ENCODE data around the gene PPDPF.

Gene PPDPF

DNA sequence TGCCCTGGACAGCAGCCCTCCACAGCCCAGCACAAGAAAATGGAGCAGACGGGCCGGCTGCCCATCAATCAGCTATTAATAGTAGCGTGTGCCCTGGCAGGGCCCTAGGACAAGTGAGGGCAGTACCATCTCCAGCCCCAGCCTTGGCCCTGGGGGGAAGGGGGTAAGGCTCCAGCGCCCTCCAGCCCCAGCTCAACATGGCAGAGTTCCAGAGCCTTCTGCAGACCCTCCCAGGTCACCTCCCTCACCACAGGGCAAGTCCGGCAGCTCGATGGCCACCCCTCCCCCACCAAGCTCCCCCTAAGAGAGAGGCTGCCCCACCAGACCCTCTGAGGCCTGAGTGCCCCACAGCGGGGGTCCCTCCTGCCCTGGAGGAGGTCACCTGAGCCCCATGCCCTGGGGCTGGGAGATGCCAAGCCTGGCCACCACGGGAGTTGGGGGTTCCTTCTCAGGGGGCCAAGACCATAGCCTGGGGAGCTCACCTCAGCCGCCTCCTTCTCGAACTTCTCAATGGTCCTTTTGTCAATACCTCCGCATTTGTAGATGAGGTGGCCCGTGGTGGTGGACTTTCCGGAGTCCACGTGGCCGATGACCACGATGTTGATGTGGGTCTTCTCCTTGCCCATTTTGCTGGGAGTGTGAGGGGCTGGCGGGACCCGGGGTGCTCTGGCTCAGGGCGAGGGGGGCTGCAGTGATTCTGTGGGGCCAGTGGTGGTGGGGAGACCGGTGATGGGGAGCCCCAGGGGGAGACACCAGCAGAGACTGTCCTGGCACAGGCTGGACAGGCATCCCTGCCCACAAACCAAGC lies 23.2 kb upstream of the PPDPF start:
- Histone ChIP-seq H3K9ac (ENCODE audit: low read length) (no peak overlapping the region), H3K9me3 (replicated peaks; ENCODE audit: insufficient read depth, low read length) (no peaks in the 10 kb centered on the region), H3K36me3 (replicated peaks; ENCODE audit: insufficient read depth, low read length) (no peaks in the 10 kb centered on the region), H3K4me1 (ENCODE audit: low read length) (peaks cover 5% of the 10 kb centered on the region), H3F3A (ENCODE audit: insufficient read depth, low read length) (no peaks in the 10 kb centered on the region), H2AFZ (ENCODE audit: low read length) (no peak overlapping the region), H3K27ac (ENCODE audit: low read length) (no peak overlapping the region), H3K4me3 (ENCODE audit: low read length) (no peak overlapping the region), H3K27me3 (replicated peaks; ENCODE audit: insufficient read depth, low read length) (peaks cover 51% of the 10 kb centered on the region), H3K9me2 (replicated peaks; ENCODE audit: insufficient read depth, low read length) (no peaks in the 10 kb centered on the region), H4K20me1 (ENCODE audit: insufficient read depth, low read length) (no peaks in the 10 kb centered on the region), H3K79me2 (ENCODE audit: low read length) (no peaks in the 10 kb centered on the region), H3K4me2 (ENCODE audit: low read depth, low read length) (no peak overlapping the region)
- DNase-seq = no peak
- TF ChIP-seq EZH2phosphoT487 (IDR thresholded peaks at IDR 0.05; ENCODE audit: low read length) = no peak

DNA sequence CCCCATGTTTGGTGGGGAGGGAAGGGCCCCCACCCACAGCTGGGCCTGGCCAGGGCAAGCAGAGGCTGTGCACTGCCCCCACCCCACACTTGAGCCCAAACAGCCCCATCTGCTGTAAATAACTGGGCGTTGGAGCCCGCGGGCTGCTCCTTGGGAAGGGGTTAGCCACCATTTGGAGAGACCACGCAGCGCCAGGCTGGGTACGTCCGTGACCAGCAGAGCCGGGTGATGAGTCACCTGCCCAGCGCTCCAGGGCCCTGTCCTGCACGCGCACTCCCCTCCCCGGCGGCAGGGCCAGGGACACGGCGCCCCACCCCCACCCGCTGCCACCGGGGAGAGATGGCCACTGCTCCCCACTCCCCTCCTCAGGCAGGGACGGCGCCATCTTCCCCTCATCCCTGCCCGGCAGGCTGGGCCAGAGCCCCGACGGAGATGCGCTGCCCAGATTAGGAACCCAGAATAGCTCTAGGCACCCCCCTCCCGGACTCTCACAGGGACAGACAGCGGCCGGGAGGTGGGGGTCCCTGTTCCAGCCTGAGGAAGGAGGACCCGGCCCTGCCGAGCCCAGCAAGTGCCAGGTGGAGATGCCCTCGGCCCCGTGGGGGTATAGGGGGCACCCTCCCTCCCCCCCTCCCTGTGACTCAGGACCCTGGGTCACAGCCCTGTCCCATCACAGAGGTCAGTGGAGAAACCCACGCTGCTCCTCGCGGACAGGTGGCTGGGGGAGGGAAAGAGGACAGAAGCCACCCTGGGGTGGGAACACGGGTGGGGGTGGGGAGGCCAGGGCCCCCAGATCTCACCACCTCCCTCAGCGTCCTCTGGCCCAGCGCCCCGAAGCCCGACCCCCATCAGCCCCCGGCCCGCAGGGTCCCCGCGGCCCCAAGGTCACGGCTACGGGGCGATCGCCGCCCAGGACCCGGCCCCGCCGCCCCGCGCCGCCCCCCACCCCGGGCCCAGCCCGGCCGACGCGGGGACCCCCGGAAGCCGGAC lies 22.3 kb upstream of the PPDPF start:
- Histone ChIP-seq H3K27ac (ENCODE audit: low read length) (no peak overlapping the region), H3K9ac (ENCODE audit: low read length) (no peak overlapping the region), H3K4me2 (ENCODE audit: low read depth, low read length) (no peak overlapping the region), H3K9me3 (replicated peaks; ENCODE audit: insufficient read depth, low read length) (no peaks in the 10 kb centered on the region), H3K27me3 (replicated peaks; ENCODE audit: insufficient read depth, low read length) (peaks cover 59% of the 10 kb centered on the region), H3K9me2 (replicated peaks; ENCODE audit: insufficient read depth, low read length) (no peaks in the 10 kb centered on the region), H3K36me3 (replicated peaks; ENCODE audit: insufficient read depth, low read length) (no peaks in the 10 kb centered on the region), H2AFZ (ENCODE audit: low read length) (no peak overlapping the region), H3K4me1 (ENCODE audit: low read length) (peaks cover 8% of the 10 kb centered on the region), H3K79me2 (ENCODE audit: low read length) (no peaks in the 10 kb centered on the region), H3F3A (ENCODE audit: insufficient read depth, low read length) (no peaks in the 10 kb centered on the region), H3K4me3 (ENCODE audit: low read length) (no peak overlapping the region), H4K20me1 (ENCODE audit: insufficient read depth, low read length) (no peaks in the 10 kb centered on the region)
- TF ChIP-seq EZH2 (optimal IDR thresholded peaks at IDR 0.05; ENCODE audit: low read depth, low read length) = no peak
- DNase-seq = no peak

- Histone ChIP-seq H3F3A (ENCODE audit: insufficient read depth, low read length) (no peaks in the 10 kb centered on the region), H2AFZ (ENCODE audit: low read length) (no peak within 1 kb of the TSS), H3K79me2 (ENCODE audit: low read length) (no peaks in the 10 kb centered on the region), H3K4me1 (ENCODE audit: low read length) (peaks cover 8% of the 10 kb centered on the region), H3K9ac (ENCODE audit: low read length) (no peak within 1 kb of the TSS), H3K36me3 (replicated peaks; ENCODE audit: insufficient read depth, low read length) (no peaks in the 10 kb centered on the region), H3K27me3 (replicated peaks; ENCODE audit: insufficient read depth, low read length) (peaks cover 61% of the 10 kb centered on the region), H3K9me3 (replicated peaks; ENCODE audit: insufficient read depth, low read length) (no peaks in the 10 kb centered on the region), H3K27ac (ENCODE audit: low read length) (no peak within 1 kb of the TSS), H3K4me3 (ENCODE audit: low read length) (no peak within 1 kb of the TSS), H3K9me2 (replicated peaks; ENCODE audit: insufficient read depth, low read length) (no peaks in the 10 kb centered on the region), H3K4me2 (ENCODE audit: low read depth, low read length) (no peak within 1 kb of the TSS), H4K20me1 (ENCODE audit: insufficient read depth, low read length) (no peaks in the 10 kb centered on the region)
- no peak for DNase-seq
- TF ChIP-seq, protein P1, sequence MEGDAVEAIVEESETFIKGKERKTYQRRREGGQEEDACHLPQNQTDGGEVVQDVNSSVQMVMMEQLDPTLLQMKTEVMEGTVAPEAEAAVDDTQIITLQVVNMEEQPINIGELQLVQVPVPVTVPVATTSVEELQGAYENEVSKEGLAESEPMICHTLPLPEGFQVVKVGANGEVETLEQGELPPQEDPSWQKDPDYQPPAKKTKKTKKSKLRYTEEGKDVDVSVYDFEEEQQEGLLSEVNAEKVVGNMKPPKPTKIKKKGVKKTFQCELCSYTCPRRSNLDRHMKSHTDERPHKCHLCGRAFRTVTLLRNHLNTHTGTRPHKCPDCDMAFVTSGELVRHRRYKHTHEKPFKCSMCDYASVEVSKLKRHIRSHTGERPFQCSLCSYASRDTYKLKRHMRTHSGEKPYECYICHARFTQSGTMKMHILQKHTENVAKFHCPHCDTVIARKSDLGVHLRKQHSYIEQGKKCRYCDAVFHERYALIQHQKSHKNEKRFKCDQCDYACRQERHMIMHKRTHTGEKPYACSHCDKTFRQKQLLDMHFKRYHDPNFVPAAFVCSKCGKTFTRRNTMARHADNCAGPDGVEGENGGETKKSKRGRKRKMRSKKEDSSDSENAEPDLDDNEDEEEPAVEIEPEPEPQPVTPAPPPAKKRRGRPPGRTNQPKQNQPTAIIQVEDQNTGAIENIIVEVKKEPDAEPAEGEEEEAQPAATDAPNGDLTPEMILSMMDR (IDR thresholded peaks at IDR 0.05; ENCODE audit: low read length) = no peak
- TF ChIP-seq EZH2phosphoT487 (IDR thresholded peaks at IDR 0.05; ENCODE audit: low read length) = no peak
- no peak for TF ChIP-seq EZH2 (optimal IDR thresholded peaks at IDR 0.05; ENCODE audit: low read depth, low read length)
Measured at GRCh38 chr20:63498960-63499337, 21.6 kb upstream of the PPDPF start, which contains the start of gene EEF1A2. Gene EEF1A2, minus strand, starts transcription at chr20:63499083. Its CDS starts 1,320 bp downstream, at chr20:63497763.

- Histone ChIP-seq H2AFZ (ENCODE audit: low read length) (no peak overlapping the region), H4K20me1 (ENCODE audit: insufficient read depth, low read length) (no peaks in the 10 kb centered on the region), H3K27ac (ENCODE audit: low read length) (no peak overlapping the region)
Measured at GRCh38 chr20:63499338-63499969, 21.1 kb upstream of the PPDPF start.

More at GRCh38 chr20:63499338-63499969, 21.1 kb upstream of the PPDPF start:
- H3K27me3 ChIP-seq (replicated peaks; ENCODE audit: insufficient read depth, low read length) = peaks cover 61% of the 10 kb centered on the region
- H3K4me1 ChIP-seq (ENCODE audit: low read length) = peaks cover 8% of the 10 kb centered on the region
- H3K9me2 ChIP-seq (replicated peaks; ENCODE audit: insufficient read depth, low read length) = no peaks in the 10 kb centered on the region
- TF ChIP-seq EZH2phosphoT487 (IDR thresholded peaks at IDR 0.05; ENCODE audit: low read length) (no peak), EZH2 (optimal IDR thresholded peaks at IDR 0.05; ENCODE audit: low read depth, low read length) (no peak)
- TF ChIP-seq, protein P1 (IDR thresholded peaks at IDR 0.05; ENCODE audit: low read length) = no peak
- no peaks in the 10 kb centered on the region for H3K79me2 ChIP-seq (ENCODE audit: low read length)
- no peak overlapping the region for H3K4me3 ChIP-seq (ENCODE audit: low read length)
- H3K36me3 ChIP-seq (replicated peaks; ENCODE audit: insufficient read depth, low read length) = no peaks in the 10 kb centered on the region
- no peak overlapping the region for H3K9ac ChIP-seq (ENCODE audit: low read length)
- no peak overlapping the region for H3K4me2 ChIP-seq (ENCODE audit: low read depth, low read length)
- no peaks in the 10 kb centered on the region for H3F3A ChIP-seq (ENCODE audit: insufficient read depth, low read length)
- DNase-seq = no peak
- no peaks in the 10 kb centered on the region for H3K9me3 ChIP-seq (replicated peaks; ENCODE audit: insufficient read depth, low read length)

All from MM.1S (cell line).